GM19240 (cell line): ENCODE measurements around the gene PXDN.
"Not testable (repeated sequence)": the region's sequence is repeated elsewhere in the genome, so short reads cannot be mapped to it uniquely, and the experiment has no call there.

Experiments used
- DNase-seq: peaks from one replicate; pipeline ENCODE4 v3.0.0; 2011; ENCODE audit warnings: low spot score; ENCODE audit not compliant: insufficient read length

Gene PXDN

DNA sequence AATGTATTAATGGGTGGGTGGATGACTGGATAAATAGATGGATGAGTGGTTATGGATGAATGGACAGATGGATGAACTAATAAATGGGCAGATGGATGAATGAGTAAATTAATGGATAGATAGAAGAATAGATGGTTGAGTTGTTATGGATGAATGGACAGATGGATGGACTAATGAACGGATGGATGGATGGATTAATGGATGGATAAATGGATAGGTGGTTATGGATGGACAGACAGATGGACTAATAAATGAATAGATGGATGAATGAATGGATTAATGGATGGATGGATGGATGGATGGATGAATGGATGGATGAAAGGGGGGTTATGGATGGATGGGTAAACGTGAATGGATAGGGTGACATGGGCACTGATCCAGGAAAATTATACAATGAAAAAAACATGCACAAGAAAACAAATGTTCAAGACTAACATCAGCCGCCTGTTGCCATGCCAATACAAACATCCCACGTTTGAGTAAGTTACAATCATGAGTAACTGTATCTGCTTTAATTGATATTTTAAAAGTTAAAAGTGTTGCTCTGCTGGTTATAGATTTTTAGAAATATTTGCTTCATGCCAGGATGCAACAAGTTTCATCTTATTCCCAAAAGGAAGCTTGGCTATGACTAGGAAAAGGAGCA, 20.8 kb downstream of the PXDN start:
- no peak for DNase-seq

DNA sequence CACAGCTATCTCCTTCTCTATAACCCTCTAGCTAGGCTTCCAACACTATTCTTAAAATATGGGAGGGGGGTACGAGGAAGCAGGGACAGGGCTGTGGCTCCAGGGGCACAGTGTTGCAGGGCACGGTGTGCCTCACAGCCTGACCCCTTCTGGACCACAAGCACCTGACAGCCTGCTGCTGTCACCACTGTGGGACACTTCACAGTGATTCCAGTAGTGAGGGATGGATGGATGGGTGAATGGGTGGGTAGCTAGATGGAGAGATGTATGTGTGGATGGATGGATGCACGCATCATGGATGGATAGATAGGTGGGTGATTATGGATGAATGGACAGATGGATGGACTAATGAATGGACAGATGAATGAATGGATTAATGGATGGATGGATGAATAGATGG, 21.6 kb downstream of the PXDN start:
- no peak for DNase-seq

DNA sequence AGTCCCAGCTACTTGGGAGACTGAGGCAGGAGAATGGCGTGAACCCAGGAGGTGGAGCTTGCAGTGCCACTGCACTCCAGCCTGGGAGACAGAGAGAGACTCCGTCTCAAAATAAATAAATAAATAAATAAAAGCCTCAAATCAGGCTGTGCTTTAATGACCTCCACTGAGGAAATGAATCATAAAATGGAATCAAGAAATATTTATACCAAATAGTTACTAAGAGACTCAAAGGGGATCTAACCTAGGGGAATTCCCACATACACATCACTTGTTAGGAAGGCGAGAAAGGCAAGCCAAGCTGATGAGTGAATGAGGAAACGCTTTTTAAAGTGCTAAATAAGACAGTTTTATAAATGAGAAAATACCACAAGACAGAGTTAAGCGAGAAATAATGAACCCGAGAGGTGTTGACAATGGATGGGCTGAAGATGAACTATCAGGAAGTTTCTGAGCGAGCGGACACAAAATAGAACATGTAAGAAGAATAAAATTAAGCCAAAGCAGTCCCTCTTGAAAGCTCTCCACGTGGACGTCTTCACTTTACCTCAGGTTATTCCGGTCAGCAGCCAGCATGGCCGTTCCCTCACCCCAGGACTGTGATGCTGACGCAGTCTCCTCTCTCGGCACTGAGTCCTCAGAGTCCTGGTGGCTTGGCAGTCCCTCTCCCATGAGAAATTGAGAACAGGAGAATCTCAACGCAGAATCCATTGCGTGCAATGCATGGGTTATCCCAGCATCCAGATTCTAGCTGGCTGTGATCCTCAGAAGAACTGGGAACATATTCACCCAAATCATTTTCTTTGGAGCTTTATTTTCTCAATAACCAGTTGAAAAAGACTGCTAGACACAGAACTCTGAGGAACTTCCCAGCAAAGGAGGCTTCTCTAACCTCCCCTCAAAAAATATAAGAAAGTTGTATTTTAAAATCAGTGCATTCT, 22.3 kb downstream of the PXDN start:
- no peak for DNase-seq

DNA sequence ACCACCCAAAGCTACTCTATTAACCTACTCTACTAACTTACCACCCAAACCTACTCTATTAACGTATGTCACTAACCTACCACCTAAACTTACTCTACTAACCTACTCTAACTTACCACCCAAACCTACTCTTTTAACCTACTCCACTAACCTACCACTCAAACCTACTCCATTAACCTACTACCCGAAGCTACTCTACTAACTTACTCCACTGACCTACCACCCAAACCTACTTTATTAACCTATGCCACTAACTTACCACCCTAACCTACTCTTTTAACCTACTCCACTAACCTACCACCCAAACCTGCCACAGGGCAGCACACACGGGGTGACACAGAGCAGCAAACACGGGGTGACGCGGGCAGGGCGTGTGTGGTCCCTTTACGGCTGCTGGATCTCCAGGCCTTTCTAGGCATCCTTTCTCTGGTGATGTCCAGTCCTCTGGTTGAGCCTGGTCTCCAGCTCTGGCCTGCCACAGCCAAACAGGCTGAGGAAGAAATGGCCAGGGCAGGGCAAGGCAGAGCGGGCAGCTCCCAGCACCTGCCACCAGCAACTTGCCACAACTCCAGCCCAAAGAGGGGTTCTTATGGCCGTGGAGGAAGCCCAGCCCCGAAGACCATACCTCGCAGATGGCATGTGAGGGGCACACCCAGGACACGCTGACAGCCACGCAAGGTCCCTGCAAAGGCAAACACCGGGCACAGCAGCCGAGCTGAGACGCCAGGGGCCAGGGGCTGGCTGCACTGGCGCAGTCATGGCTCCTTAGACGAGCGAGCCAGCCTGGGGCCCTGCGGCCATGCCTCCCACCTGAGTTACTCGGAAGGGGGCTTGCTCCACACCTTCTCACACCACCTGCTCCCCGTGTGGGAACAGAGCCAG, 25.7 kb downstream of the PXDN start:
- no peak for DNase-seq

DNA sequence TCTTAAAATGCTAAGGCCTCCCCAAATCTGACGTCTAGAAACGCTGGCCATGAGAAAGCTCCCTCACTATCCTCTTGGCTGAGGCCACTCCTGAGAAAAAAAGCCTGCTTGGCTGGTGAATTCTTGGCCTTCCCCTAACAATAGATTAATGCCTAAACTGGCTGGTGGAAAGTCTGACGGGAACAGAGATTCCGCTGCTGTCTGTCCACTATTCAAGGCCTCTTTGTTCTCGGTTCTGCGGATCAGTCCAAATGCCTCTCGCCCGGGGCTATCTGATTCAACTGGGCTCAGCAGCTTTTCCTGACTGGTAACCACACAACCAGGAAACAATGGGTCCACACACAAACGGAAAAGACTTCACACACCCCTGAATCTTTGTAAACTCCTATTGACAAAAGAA, 27.2 kb downstream of the PXDN start:
- DNase-seq = no peak

DNA sequence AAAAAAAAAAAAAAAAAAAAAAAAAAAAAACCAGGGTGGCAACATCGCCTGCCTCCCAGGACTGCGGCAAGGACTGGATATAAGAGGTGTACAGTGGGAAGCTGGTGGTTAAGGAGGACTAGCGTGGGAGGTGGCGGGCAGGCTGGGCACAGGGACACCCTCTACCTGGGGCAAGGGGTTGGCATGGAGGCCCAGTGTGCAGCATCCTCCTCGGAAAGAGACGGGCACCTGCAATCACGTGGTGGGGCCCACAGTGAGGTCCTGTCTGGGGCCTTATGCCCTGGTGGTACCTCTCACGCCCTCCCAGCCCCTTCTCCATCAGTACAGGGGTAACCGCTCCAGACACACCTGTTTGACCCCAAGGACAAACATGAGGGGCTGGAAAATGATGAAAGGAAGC, 27.9 kb downstream of the PXDN start:
- DNase-seq = no peak

DNA sequence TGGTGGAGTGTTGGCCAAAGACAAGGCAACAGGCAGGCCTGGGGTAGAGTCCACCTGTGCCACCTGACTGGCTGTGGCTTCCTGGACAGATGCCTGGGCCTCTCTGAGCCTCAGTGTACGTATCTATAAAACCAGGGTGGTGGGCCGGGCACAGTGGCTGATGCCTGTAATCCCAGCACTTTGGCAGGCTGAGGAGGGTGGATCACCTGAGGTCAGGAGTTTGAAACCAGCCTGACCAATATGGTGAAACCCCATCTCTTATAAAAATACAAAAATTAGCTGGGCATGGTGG, 28.4 kb downstream of the PXDN start:
- DNase-seq = not testable (repeated sequence)

DNA sequence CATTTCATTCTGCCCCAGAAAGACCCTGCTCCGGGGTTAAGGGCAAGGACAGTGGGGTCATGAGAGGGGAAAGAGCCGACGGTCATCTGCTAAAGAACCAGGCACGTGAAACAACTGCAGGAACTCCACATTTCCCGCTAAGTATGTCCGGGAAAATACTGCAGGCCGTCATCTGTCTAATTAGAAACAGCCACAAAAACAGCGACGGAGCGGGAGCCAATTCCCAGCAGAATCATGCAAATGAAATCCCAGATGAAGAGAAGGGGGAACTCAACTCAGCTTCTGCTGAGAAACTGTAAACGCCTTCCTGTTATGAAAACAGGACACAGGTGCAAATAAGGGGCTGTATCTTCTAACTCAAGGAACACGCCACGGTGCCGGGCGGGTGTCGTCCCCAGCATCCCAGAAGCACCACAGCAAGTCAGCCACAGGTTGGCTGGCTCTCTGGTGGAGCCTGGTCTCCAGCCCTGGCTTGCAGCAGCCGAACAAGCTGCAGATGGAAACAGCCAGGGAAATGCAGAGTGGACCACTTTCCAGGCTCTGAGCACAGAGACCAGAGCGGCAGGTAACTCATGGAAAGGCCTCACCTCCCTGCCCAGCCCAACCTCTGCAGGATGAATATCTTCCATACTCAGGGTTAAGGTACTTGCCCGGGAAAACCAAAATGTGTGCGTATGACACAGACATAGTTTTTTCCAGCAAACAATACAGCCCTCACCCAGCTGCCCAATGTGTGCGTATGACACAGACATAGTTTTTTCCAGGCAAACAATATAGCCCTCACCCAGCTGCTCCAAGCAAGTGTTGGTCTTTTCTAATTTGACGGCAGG, 28.9 kb downstream of the PXDN start:
- DNase-seq = no peak

DNA sequence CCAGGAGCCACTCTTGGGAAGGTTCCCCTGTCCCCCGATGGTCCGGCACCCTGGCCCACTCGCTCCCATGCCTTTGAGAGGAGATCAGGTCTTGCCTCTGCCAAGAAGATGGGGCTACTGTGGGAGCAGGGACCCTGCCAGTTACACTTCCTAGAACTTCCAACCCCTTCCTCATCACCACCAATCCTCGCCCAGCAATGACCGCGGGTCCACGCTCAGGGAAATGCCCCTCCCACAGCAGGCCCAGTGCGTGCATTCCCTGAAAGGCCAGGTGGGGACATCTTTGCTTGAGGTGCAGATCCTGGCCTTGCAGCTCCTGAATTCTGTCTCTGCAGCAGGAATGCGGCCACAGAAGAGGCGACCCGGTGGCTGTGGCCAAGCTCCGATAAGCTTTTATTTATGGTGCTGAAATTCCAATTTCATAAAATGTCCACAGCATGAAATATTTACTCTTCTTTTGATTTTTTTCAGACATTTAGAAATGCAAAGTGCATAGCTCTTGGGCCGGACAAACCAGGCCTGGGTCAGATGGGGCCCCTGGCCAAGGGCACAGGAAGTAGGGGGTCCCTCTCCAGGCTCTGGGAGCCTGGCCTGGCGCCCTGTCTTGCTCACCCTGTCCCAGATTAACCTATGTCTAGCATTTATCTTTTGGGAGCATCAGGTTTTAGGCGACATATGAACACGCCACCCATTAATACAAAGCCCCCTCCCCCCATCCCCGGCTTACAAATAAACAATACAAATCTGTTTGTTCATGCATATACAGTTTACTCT, 29.8 kb downstream of the PXDN start:
- DNase-seq = no peak

DNA sequence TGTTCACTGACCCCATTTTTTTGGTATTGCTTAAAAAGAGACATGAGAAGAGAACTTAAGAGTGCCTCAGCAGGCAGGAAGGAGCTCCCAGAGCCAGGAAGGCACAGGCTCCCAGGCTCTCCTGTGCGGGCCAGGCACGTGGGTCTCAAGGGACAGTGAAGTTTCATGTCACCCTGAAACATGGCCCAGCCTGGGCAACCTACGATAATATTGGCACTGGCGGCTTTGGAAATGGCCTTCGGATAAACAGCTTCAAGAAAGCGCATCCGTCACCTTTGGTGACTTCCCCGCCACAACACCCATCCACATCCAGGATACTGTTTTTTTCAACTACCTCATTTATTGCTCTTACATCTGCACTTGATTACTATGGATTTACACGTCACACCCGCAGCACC, 30.5 kb downstream of the PXDN start:
- no peak for DNase-seq

DNA sequence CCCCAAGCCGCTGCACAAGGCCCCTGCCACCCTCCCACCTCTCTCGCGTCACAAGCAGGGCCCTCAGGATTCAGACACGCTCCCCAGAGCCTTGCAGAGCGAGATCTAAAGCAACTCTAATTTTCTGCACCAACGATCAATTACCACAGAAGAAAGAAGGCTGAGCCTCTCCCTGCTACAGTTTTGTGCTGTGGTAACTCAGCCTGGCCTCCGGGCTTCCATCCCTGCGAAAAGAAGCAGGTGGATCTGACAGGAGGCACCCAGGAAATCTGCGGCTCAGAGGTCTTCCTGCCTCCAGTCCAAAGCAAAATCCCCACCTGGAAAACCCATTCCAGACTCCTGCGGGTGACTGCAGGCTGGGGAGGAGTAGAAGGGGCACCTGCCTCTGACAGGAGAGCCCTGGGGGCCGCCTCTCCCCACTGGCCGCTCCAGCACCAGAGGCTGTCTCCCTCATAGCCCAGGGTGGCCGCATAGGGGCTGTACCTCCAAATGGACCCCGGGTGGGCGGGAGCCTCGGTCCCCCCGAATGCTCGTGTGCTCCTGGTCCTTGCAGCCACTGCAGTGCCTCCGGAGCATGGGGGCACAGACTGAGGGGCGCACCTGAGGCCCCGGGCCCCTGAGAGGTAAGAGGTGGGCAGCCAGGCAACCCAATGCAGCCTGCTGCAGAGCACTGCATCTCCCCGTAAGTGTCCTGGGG, 31.0 kb downstream of the PXDN start:
- no peak for DNase-seq

DNA sequence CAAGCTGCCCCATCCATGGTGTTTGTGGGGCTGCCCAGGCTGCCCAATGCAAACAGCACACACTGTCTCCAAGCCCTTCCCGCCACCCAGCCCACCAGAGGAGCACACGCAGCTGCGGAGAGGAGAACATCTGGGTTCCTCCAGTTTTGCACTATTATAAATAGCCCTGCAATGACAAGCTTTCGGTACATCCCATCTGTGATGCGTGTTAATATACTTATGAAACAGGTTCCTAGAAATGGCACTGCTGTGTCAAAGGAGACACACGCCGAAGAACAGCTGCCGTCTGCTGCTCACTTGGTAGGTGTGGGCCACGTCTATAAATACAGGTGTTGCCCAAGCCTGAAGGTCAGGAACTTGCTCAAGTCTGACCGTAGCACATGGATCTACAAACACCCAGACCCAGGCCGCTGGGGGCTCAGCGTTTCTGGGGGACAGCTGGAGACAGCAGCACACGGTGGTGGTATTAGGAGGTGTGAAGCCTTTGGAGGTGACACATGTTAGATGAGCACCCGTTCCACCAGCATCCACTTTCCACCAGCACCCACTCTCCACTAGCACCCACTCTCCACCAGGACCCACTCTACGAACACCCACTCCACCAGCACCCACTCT, 34.3 kb downstream of the PXDN start:
- no peak for DNase-seq

DNA sequence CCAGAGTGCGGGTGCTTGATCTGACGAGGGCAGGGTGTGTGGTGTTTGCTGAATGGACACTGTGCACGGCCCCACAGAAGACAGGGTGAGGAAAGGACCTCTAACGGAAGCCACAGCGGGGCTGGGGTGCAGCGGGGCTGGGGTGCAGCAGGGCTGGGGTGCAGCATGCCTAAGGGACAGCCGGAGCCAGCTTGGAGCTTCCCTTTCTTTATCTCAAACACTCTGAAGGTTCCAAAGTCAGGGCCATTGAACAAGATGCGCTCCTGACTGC, 35.0 kb downstream of the PXDN start:
- no peak for DNase-seq

DNA sequence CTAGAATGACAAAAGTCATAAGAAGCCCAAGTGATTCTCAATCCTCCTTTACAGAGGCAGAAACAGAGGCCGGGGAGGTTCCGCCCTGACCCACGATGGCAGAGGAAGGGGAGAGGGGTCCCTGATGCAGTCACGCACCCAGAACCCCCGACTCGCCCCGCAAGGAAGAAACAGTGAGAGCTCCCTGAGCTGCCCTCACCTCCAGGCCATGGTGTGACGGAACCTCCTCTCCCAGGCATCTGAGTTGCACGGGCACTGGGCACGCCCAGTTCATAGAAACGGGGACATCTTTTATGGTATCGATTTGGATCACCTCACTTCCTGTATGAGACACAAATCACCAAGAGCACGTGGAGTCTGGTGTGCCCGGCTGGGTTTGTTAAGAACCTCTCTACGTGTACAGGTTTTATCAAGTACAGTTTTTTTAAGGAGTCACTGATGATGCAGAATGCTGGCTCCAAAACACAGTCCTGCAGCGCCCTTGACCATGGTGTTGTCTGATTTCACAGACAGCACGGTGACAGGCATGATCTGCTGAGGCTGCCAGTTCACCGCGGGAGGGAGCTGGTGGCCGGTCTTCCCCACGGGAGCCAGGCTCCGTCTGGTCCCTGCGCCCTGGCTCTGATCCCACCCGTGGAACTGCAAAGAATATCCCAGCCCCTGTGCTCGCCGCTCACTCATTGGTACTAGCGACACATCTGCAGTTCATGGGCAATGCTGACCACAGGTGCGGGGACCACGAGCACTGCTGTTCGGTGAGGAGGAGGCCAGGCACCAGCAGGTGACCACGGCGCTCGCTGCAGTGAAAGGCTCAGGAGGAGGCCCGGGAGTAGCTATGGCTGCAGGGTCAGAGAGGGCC, 35.6 kb downstream of the PXDN start:
- DNase-seq = no peak

DNA sequence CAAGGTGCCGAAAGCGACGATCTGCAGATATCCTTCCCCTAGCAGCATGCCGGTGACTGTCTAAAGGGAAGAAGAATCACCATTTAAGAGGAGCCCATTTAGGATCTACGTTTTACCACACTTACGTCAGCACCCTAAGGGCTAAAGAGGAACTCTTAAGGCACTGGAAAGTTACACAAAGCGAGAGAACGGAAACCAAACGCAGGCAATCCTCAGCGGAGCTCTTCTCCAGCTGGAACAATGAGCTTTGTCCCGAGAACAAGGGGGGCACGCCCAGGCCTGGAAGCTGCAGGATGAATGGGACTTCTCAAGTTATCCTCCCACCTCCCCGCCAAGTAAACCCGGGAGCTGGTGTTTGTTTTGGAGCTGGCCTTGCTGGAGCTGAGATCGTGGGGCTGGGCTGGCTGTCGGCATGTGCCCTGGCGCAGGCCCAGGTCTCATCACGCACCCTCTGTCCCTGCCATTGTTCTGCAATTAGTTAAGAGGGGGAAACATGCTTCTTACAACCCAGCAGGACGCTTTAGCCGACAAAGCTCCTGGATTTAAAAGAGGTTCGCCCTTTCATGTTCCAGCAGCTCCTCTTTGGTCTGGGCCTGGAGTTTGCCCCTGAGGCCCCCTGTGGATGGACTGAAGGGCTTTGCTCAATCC, 36.4 kb downstream of the PXDN start:
- no peak for DNase-seq

DNA sequence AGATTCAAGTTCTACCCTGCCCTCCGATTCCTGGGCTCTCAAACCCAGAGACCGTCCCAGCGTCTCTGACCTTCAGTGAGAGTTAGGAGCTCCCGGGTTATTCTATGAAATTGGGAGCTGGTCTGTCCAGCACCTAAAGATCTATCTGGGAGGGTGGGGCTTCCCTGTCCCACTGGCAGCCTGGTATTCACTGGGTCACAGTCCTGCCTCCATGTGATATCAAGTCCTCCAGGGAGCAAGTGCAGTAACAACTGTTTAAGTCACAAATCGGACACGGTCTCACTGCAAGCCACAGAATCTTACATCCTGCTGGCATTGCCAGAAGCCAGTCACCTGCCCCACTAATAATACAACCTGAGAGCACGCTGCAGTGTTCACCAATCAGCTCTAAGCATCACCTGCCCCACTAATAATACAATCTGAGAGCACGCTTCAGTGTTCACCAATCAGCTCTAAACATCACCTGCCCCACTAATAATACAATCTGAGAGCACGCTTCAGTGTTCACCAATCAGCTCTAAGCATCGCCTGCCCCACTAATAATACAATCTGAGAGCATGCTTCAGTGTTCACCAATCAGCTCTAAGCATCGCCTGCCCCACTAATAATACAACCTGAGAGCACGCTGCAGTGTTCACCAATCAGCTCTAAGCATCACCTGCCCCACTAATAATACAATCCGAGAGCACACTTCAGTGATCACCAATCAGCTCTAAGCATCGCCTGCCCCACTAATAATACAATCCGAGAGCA, 38.0 kb downstream of the PXDN start:
- not testable (repeated sequence) for DNase-seq

DNA sequence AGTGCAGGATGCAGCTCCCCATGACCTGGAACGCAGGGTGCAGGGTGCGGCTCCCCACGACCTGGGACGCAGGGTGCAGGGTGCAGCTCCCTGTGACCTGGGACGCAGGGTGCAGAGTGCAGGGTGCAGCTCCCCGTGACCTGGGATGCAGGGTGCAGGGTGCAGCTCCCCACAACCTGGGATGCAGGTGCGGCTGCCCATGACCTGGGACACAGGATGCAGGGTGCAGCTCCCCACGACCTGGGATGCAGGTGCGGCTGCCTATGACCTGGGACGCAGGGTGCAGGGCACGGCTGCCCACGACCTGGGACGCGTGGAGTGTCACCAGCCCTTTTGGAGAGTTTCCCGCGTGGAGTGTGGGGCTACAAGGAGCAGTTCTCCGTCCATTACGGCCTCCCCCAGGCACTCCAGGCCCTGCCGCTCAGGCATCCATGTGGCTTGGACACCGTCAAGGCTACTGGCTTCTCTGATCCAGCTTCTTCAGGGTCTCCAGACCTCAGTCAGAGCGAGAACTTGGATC, 38.7 kb downstream of the PXDN start:
- no peak for DNase-seq
